Thyroid gland (tissue), 4 donors: ENCODE data around the gene ASL.

Source experiments
- CTCF ChIP-seq, 6 experiments: fragments of 200-600 bp in 3 of 6; fragments of 450-650 bp in 3 of 6; sonication (generic) in 3 of 6; IDR thresholded peaks; one replicate each; pipeline ENCODE4 v1.5.1; 2016 to 2019; ENCODE audit warnings: antibody characterized with exemption in 6 of 6, mild to moderate bottlenecking in 2 of 6, inconsistent platforms in 1 of 6, moderate library complexity in 1 of 6
- POLR2A ChIP-seq, 2 donors: fragments of 450-650 bp; IDR thresholded peaks; one replicate each; pipeline ENCODE4 v1.6.1; 2017; ENCODE audit warnings: antibody characterized with exemption in 2 of 2, mild to moderate bottlenecking in 2 of 2, moderate library complexity in 1 of 2

GRCh38 chr7:66047426-66047825 lies 28.2 kb upstream of the ASL start:
- TF ChIP-seq CTCF (IDR thresholded peaks at IDR 0.05) (no peak), POLR2A (IDR thresholded peaks at IDR 0.05) (no peak)
